H1 (cell line): ENCODE measurements around the gene NPC1L1. TPM values are rescaled to one million over a fixed set of nuclear protein-coding genes. Genes with fewer than 3 reads are reported as not detected.

Source experiments
- CTCF ChIA-PET: fragments of 300-600 bp; sonication (Branson Sonifier 250); formaldehyde crosslinking; loops from one replicate; lab custom pipeline; 2021; ENCODE audit not compliant: partially characterized antibody; lab: Charles Lee
- POLR2A ChIA-PET: fragments of 300-600 bp; sonication (Branson Sonifier 250); formaldehyde crosslinking; loops from one replicate; lab custom pipeline; 2021; ENCODE audit warnings: inconsistent platforms; ENCODE audit not compliant: partially characterized antibody; lab: Charles Lee
- DNase-seq, 2 experiments: peaks; one replicate each; pipeline versions ENCODE4 v3.0.0 to v3.0.0-alpha.2; 2010 to 2022; ENCODE audit warnings: low spot score in 2 of 2, low read depth in 1 of 2, mixed read lengths in 1 of 2
- FAIRE-seq: peaks from 2 replicates; lab custom pipeline; 2011; peaks lifted over from hg19 to GRCh38; lab: Jason Lieb, UNC
- H2AFZ ChIP-seq: 2 replicates; pipeline ENCODE4 v1.8.1; 2012; ENCODE audit warnings: low read length, inconsistent platforms
- H2AK5ac ChIP-seq: 2 replicates; pipeline ENCODE4 v1.6.1; 2013; ENCODE audit warnings: low read depth, low read length
- H2BK120ac ChIP-seq: replicated peaks from 2 replicates; pipeline ENCODE3; 2013; ENCODE audit warnings: low read depth, low read length, inconsistent platforms
- H2BK12ac ChIP-seq: 2 replicates; pipeline ENCODE4 v1.6.1; 2013; ENCODE audit warnings: low read depth, low read length
- H2BK15ac ChIP-seq: 2 replicates; pipeline ENCODE4 v1.6.1; 2013; ENCODE audit warnings: low read length
- H2BK20ac ChIP-seq: 2 replicates; pipeline ENCODE4 v1.6.1; 2013; ENCODE audit warnings: low read length
- H2BK5ac ChIP-seq: 2 replicates; pipeline ENCODE4 v1.6.1; 2013; ENCODE audit warnings: low read depth, low read length
- H3K14ac ChIP-seq: 2 replicates; pipeline ENCODE4 v1.6.1; 2013; ENCODE audit warnings: inconsistent platforms; ENCODE audit not compliant: insufficient read length
- H3K18ac ChIP-seq: 2 replicates; pipeline ENCODE4 v1.6.1; 2013; ENCODE audit warnings: low read length; ENCODE audit errors: extremely low read depth
- H3K23ac ChIP-seq: 2 replicates; pipeline ENCODE4 v1.6.1; 2013; ENCODE audit warnings: inconsistent platforms; ENCODE audit not compliant: insufficient read length
- H3K23me2 ChIP-seq: 2 replicates; pipeline ENCODE4 v1.6.1; 2013; ENCODE audit warnings: low read depth, low read length
- H3K27ac ChIP-seq: 2 replicates; pipeline ENCODE4 v1.6.1; 2011; ENCODE audit warnings: low read depth, low read length, inconsistent platforms
- H3K27me3 ChIP-seq, 4 experiments: replicated peaks in 1 of 4; 1 replicate in 1 of 4; 2 replicates in 3 of 4; pipeline versions ENCODE4 v1.6.1 to v1.8.1; 2011 to 2013; ENCODE audit warnings: low read length in 3 of 4, mild to moderate bottlenecking in 3 of 4, inconsistent platforms in 2 of 4, mixed read lengths in 2 of 4, moderate library complexity in 1 of 4; ENCODE audit not compliant: control insufficient read depth in 3 of 4, insufficient read depth in 3 of 4; ENCODE audit errors: extremely low read depth in 1 of 4
- H3K36me3 ChIP-seq, 4 experiments: 2 replicates each; pipeline versions ENCODE4 v1.6.1 to v1.8.1; 2011 to 2013; ENCODE audit warnings: mild to moderate bottlenecking in 4 of 4, low read length in 3 of 4, moderate library complexity in 2 of 4, control low read depth in 1 of 4, inconsistent platforms in 1 of 4; ENCODE audit not compliant: insufficient read depth in 4 of 4, control insufficient read depth in 2 of 4
- H3K4ac ChIP-seq: replicated peaks from 2 replicates; pipeline ENCODE3; 2013; ENCODE audit warnings: low read length, low read depth, mixed read lengths, inconsistent platforms; ENCODE audit not compliant: insufficient read length
- H3K4me1 ChIP-seq, 4 experiments: replicated peaks in 1 of 4; 1 replicate in 1 of 4; 2 replicates in 3 of 4; pipeline versions ENCODE4 v1.6.1 to v1.8.1; 2011 to 2013; ENCODE audit warnings: low read length in 3 of 4, inconsistent platforms in 2 of 4, mixed read lengths in 1 of 4; ENCODE audit not compliant: insufficient read depth in 4 of 4, control insufficient read depth in 3 of 4
- H3K4me2 ChIP-seq, 2 experiments: 2 replicates each; pipeline versions ENCODE4 v1.6.1 to v1.8.1; 2011 to 2013; ENCODE audit warnings: low read depth in 2 of 2, low read length in 2 of 2, control low read depth in 1 of 2, inconsistent platforms in 1 of 2, mild to moderate bottlenecking in 1 of 2; ENCODE audit not compliant: insufficient read depth in 1 of 2
- H3K4me3 ChIP-seq, 4 experiments: fragments of 200-600, 300-600 bp in 1 of 4; sonication (generic), shearing (Covaris generic), sonication (Bioruptor Twin) in 1 of 4; 2 replicates each; pipeline versions ENCODE4 v1.5.1 to v1.8.1; 2011 to 2016; ENCODE audit warnings: low read length in 4 of 4, low read depth in 3 of 4, control low read depth in 2 of 4, inconsistent platforms in 2 of 4, mild to moderate bottlenecking in 2 of 4, mixed read lengths in 1 of 4, moderate library complexity in 1 of 4; ENCODE audit not compliant: insufficient read depth in 2 of 4; ENCODE audit errors: extremely low read depth in 1 of 4
- H3K56ac ChIP-seq: replicated peaks from 2 replicates; pipeline ENCODE3; 2013; ENCODE audit warnings: low read depth, mild to moderate bottlenecking, mixed read lengths, low read length, inconsistent platforms; ENCODE audit not compliant: insufficient read length
- H3K79me1 ChIP-seq: 2 replicates; pipeline ENCODE4 v1.6.1; 2013; ENCODE audit warnings: low read depth, low read length, control low read depth
- H3K79me2 ChIP-seq, 2 experiments: 2 replicates each; pipeline versions ENCODE4 v1.6.1 to v1.8.1; 2012 to 2013; ENCODE audit warnings: low read length in 2 of 2, mild to moderate bottlenecking in 2 of 2, inconsistent platforms in 1 of 2; ENCODE audit not compliant: insufficient read depth in 2 of 2, control insufficient read depth in 1 of 2
- H3K9ac ChIP-seq, 4 experiments: replicated peaks in 1 of 4; 1 replicate in 1 of 4; 2 replicates in 3 of 4; pipeline versions ENCODE4 v1.6.1 to v1.8.1; 2011 to 2013; ENCODE audit warnings: low read depth in 3 of 4, low read length in 3 of 4, control low read depth in 2 of 4, mild to moderate bottlenecking in 2 of 4, moderate library complexity in 2 of 4, inconsistent platforms in 1 of 4; ENCODE audit errors: extremely low read depth in 1 of 4
- H3K9me3 ChIP-seq, 2 experiments: 2 replicates each; pipeline versions ENCODE4 v1.6.1 to v1.8.1; 2012 to 2013; ENCODE audit warnings: mild to moderate bottlenecking in 2 of 2, moderate library complexity in 2 of 2, control low read depth in 1 of 2, inconsistent platforms in 1 of 2, low read depth in 1 of 2, low read length in 1 of 2, mixed read lengths in 1 of 2; ENCODE audit not compliant: insufficient read depth in 2 of 2
- H4K20me1 ChIP-seq, 2 experiments: replicated peaks in 1 of 2; 2 replicates each; pipeline versions ENCODE3 to v1.8.1; 2011 to 2013; ENCODE audit warnings: inconsistent platforms in 2 of 2, low read length in 2 of 2, mild to moderate bottlenecking in 1 of 2; ENCODE audit not compliant: insufficient read depth in 2 of 2, control insufficient read depth in 1 of 2
- H4K5ac ChIP-seq: 2 replicates; pipeline ENCODE4 v1.6.1; 2013; ENCODE audit warnings: low read length, low read depth, mixed read lengths, inconsistent platforms; ENCODE audit not compliant: insufficient read length
- H4K8ac ChIP-seq: 2 replicates; pipeline ENCODE4 v1.8.0; 2013; ENCODE audit warnings: mild to moderate bottlenecking, moderate library complexity, low read length, inconsistent platforms; ENCODE audit not compliant: insufficient read depth; ENCODE audit errors: extremely low read depth
- H4K91ac ChIP-seq: replicated peaks from 2 replicates; pipeline ENCODE3; 2013; ENCODE audit warnings: low read length, mixed read lengths, inconsistent platforms; ENCODE audit not compliant: insufficient read length
- BACH1 ChIP-seq: IDR thresholded peaks from 2 replicates; pipeline ENCODE4 v1.6.1; 2012; ENCODE audit warnings: low read length, improper control_type of control experiment
- CBX8 ChIP-seq: fragments of 300-800, 300-1000 bp; sonication (generic); IDR thresholded peaks from 2 replicates; pipeline ENCODE4 v1.7.1; 2016; ENCODE audit warnings: low read depth, low read length, borderline replicate concordance
- CEBPB ChIP-seq: IDR thresholded peaks from 2 replicates; pipeline ENCODE4 v1.6.1; 2012; ENCODE audit warnings: low read depth, low read length
- CHD1 ChIP-seq: IDR thresholded peaks from 2 replicates; pipeline ENCODE4 v1.6.1; 2012; ENCODE audit warnings: low read depth, low read length, improper control_type of control experiment
- CHD2 ChIP-seq: IDR thresholded peaks from 2 replicates; pipeline ENCODE4 v1.6.1; 2012; ENCODE audit warnings: low read length, improper control_type of control experiment
- FOSL1 ChIP-seq: IDR thresholded peaks from 2 replicates; pipeline ENCODE4 v1.6.1; 2011; ENCODE audit warnings: mild to moderate bottlenecking, low read depth, low read length, moderate library complexity; ENCODE audit not compliant: insufficient read depth
- JUN ChIP-seq: IDR thresholded peaks from 2 replicates; pipeline ENCODE4 v1.6.1; 2011; ENCODE audit warnings: low read depth, mild to moderate bottlenecking, improper control_type of control experiment, low read length
- POLR2AphosphoS5 ChIP-seq: IDR thresholded peaks from 2 replicates; pipeline ENCODE4 v1.6.1; 2011; ENCODE audit warnings: low read depth, low read length
- RAD21 ChIP-seq, 2 experiments: IDR thresholded peaks in 1 of 2; conservative IDR thresholded peaks in 1 of 2; 2 replicates each; pipeline ENCODE4 v1.6.1; 2011; ENCODE audit warnings: low read depth in 2 of 2, low read length in 2 of 2, improper control_type of control experiment in 1 of 2, inconsistent platforms in 1 of 2, mild to moderate bottlenecking in 1 of 2, moderate library complexity in 1 of 2
- SIRT6 ChIP-seq: IDR thresholded peaks from one replicate; pipeline ENCODE4 v1.7.1; 2012; ENCODE audit warnings: low read length, inconsistent platforms
- SP4 ChIP-seq: IDR thresholded peaks from 2 replicates; pipeline ENCODE4 v1.6.1; 2012; ENCODE audit warnings: low read length, inconsistent platforms
- SRF ChIP-seq: IDR thresholded peaks from 2 replicates; pipeline ENCODE4 v1.6.1; 2011; ENCODE audit warnings: mild to moderate bottlenecking, low read depth, low read length, moderate library complexity
- TAF1 ChIP-seq: IDR thresholded peaks from 2 replicates; pipeline ENCODE4 v1.6.1; 2011; ENCODE audit warnings: mild to moderate bottlenecking, low read depth, low read length
- ZNF274 ChIP-seq: IDR thresholded peaks from 2 replicates; pipeline ENCODE4 v1.7.0; 2012; ENCODE audit warnings: low read length, borderline replicate concordance; ENCODE audit errors: extremely low read depth
- whole genome bisulfite sequencing, 2 experiments: shearing (Covaris generic) in 1 of 2; methylation state at CpG; one replicate each; pipeline versions ENCODE4 v1.1.6 to v1.1.7; 2013 to 2015; ENCODE audit warnings: low lambda C conversion rate in 2 of 2, mixed read lengths in 2 of 2, inconsistent platforms in 1 of 2, low coverage in 1 of 2, missing lambda C conversion rate in 1 of 2; ENCODE audit not compliant: insufficient replicate concordance in 2 of 2, insufficient coverage in 1 of 2, insufficient read length in 1 of 2; ENCODE audit errors: extremely low coverage in 1 of 2, missing lambda C conversion rate in 1 of 2; 5-methylcytosine and 5-hydroxymethylcytosine counted together
- polyA plus RNA-seq, 7 experiments: library from polyadenylated mRNA; depleted of rRNA in 3 of 7; stranded (reverse) in 5 of 7; unstranded in 2 of 7; fragments of >200 nt in 5 of 7; fragments of 200-250 nt in 2 of 7; gene quantifications; 1 replicate in 5 of 7; 2 replicates in 1 of 7; 4 replicates in 1 of 7; pipeline versions ENCODE4 v1.2.1 to v1.2.3, GENCODE V29; 2011 to 2013; ENCODE audit warnings: missing spikeins in 2 of 7, mixed read lengths in 2 of 7
- total RNA-seq: library from RNA; stranded (reverse); fragmentation: NEBNext Ultra II Directional; extraction: Animal tissue kit (Norgen Biotek cat#: 25700); gene quantifications from 2 replicates; pipeline ENCODE4 v1.2.1, GENCODE V29; 2021

The NPC1L1 gene
- total and polyA plus RNA-seq, 2 of the 8 experiments (the other 6 are each of a cell fraction or from before 2014, with no cell fraction given) = 0.06 to 0.21 TPM

- no peak overlapping the region for H3K56ac ChIP-seq
- H2BK5ac ChIP-seq = no peak overlapping the region
- 44% methylated on average over 6 of the region's 6 CpGs; no CpG with 5 or more reads in 1 of the 2 experiments for WGBS, 2 experiments
- H3K23ac ChIP-seq = no peak overlapping the region
- H4K91ac ChIP-seq = no peak overlapping the region
- H2BK20ac ChIP-seq = no peak overlapping the region
- H3K18ac ChIP-seq = no peak overlapping the region
- no peaks in the 10 kb centered on the region for H3K9me3 ChIP-seq
- peak; percentile 99 for FAIRE-seq
- H3K4ac ChIP-seq = no peak overlapping the region
- H2BK120ac ChIP-seq = no peak overlapping the region
- no peak overlapping the region for H2BK12ac ChIP-seq
- H3K27ac ChIP-seq = no peak overlapping the region
- H3K27me3 ChIP-seq = no peaks in the 10 kb centered on the region
- no peak overlapping the region for H3K4me2 ChIP-seq
- H3K79me2 ChIP-seq = peaks cover 0 to 28% of the 10 kb centered on the region in 2 experiments; a peak in 2 of 4 replicates
- H4K20me1 ChIP-seq = peaks cover 11 to 13% of the 10 kb centered on the region in 2 experiments
- no peak overlapping the region for H2AK5ac ChIP-seq
- peaks cover 9 to 55% (median 36%) of the 10 kb centered on the region in 4 experiments; a peak in 7 of 8 replicates for H3K36me3 ChIP-seq
- H3K9ac ChIP-seq = no peak overlapping the region
- H3K4me1 ChIP-seq = no peaks in the 10 kb centered on the region
- CTCF ChIA-PET = interaction anchor here (0.6 to 1.7 kb wide), 17 partner anchors 8 to 329 kb away, joined by 3 to 8 read pairs (median 3); partner anchors contain the start of gene TMED4
- H3K23me2 ChIP-seq = no peaks in the 10 kb centered on the region
- no peak overlapping the region for H3K14ac ChIP-seq
- H2AFZ ChIP-seq = no peak overlapping the region
- H2BK15ac ChIP-seq = no peak overlapping the region
- no peak overlapping the region for H4K5ac ChIP-seq
- no peaks in the 10 kb centered on the region; the same call in 1 of the 2 replicates for H3K79me1 ChIP-seq
- H4K8ac ChIP-seq = no peak overlapping the region
- DNase-seq = peak; percentile 65
- H3K4me3 ChIP-seq = no peak overlapping the region
- POLR2A ChIA-PET = interaction anchor here (1.2 kb wide), 1 partner anchor 9 kb away, joined by 3 read pairs; no protein-coding TSS in a partner anchor
- TF ChIP-seq SIRT6 (no peak), SP4 (no peak), FOSL1 (no peak), CHD1 (no peak), BACH1 (no peak), ZNF274 (no peak), JUN (no peak), CEBPB (no peak), TAF1 (no peak), POLR2AphosphoS5 (no peak), RAD21 (IDR thresholded peaks at IDR 0.05 in 1 of 2, conservative IDR thresholded peaks at IDR 0.05 in 1 of 2; ENCODE audit: low read depth in 2 of 2, low read length in 2 of 2) (peak; percentile 96 to 97), CBX8 (no peak), CHD2 (no peak), SRF (no peak)
These were observed 63.9 kb downstream of the NPC1L1 start for GRCh38 chr7:44477063-44477830.
